Memory B cell (primary cell): ENCODE data around the gene RASSF4.

Experiments used
- ATAC-seq: fragments of 150-1000 bp; cut with Tn5 transposase; 2 replicates; pipeline ENCODE4 v1.10.0; 2021; ENCODE audit warnings: low read depth, mild to moderate bottlenecking, moderate library complexity
- DNase-seq, 2 donors: peaks; one replicate each; pipeline ENCODE4 v3.0.0; 2022; ENCODE audit warnings: low spot score in 2 of 2
- H3K27ac Mint-ChIP-seq: one replicate; pipeline ENCODE4 v1.8.0; 2022; ENCODE audit warnings: mild to moderate bottlenecking, moderate library complexity, mixed read lengths
- H3K27me3 Mint-ChIP-seq: one replicate; pipeline ENCODE4 v1.8.0; 2022; ENCODE audit warnings: mixed read lengths
- H3K36me3 Mint-ChIP-seq: one replicate; pipeline ENCODE4 v1.8.0; 2022; ENCODE audit warnings: mild to moderate bottlenecking, mixed read lengths
- H3K4me1 Mint-ChIP-seq: one replicate; pipeline ENCODE4 v1.8.0; 2022; ENCODE audit warnings: mixed read lengths
- H3K4me3 Mint-ChIP-seq: one replicate; pipeline ENCODE4 v1.8.0; 2022; ENCODE audit warnings: mild to moderate bottlenecking, moderate library complexity, mixed read lengths
- H3K9me3 Mint-ChIP-seq: one replicate; pipeline ENCODE4 v1.8.0; 2022; ENCODE audit warnings: mixed read lengths

RASSF4 gene

GRCh38 chr10:44923611-44924010 lies 36.0 kb upstream of the RASSF4 start:
- H3K9me3 Mint-ChIP-seq, result no peaks in the 10 kb centered on the region
- H3K27ac Mint-ChIP-seq, result no peak overlapping the region
- H3K4me3 Mint-ChIP-seq, result no peak overlapping the region
- H3K36me3 Mint-ChIP-seq, result peaks cover 1% of the 10 kb centered on the region
- ATAC-seq (no peak), DNase-seq (no peak)
- H3K4me1 Mint-ChIP-seq, result no peaks in the 10 kb centered on the region
- peaks cover 8% of the 10 kb centered on the region for H3K27me3 Mint-ChIP-seq

- Mint-ChIP-seq H3K9me3 (no peaks in the 10 kb centered on the region), H3K36me3 (peaks cover 1% of the 10 kb centered on the region), H3K27ac (no peak overlapping the region), H3K27me3 (peaks cover 9% of the 10 kb centered on the region), H3K4me3 (no peak overlapping the region), H3K4me1 (no peaks in the 10 kb centered on the region)
- DNase-seq (no peak), ATAC-seq (no peak)
These were observed 35.2 kb upstream of the RASSF4 start for GRCh38 chr10:44924261-44925040.

- Mint-ChIP-seq H3K27ac (no peak overlapping the region), H3K27me3 (peaks cover 12% of the 10 kb centered on the region), H3K36me3 (peaks cover 1% of the 10 kb centered on the region), H3K4me3 (no peak overlapping the region), H3K4me1 (no peaks in the 10 kb centered on the region), H3K9me3 (no peaks in the 10 kb centered on the region)
- DNase-seq (no peak), ATAC-seq (no peak)
These were observed 34.4 kb upstream of the RASSF4 start for GRCh38 chr10:44925224-44925623.

GRCh38 chr10:44925811-44926750 lies 33.5 kb upstream of the RASSF4 start:
- H3K9me3 Mint-ChIP-seq, result no peaks in the 10 kb centered on the region
- peaks cover 12% of the 10 kb centered on the region for H3K27me3 Mint-ChIP-seq
- H3K4me3 Mint-ChIP-seq, result no peak overlapping the region
- no peaks in the 10 kb centered on the region for H3K4me1 Mint-ChIP-seq
- no peak overlapping the region for H3K27ac Mint-ChIP-seq
- H3K36me3 Mint-ChIP-seq, result peaks cover 1% of the 10 kb centered on the region
- ATAC-seq (no peak), DNase-seq (no peak)

GRCh38 chr10:44926751-44927351 lies 32.8 kb upstream of the RASSF4 start:
- Mint-ChIP-seq H3K9me3 (no peaks in the 10 kb centered on the region), H3K27me3 (peaks cover 14% of the 10 kb centered on the region), H3K4me3 (no peak overlapping the region), H3K36me3 (peaks cover 1% of the 10 kb centered on the region), H3K27ac (no peak overlapping the region), H3K4me1 (no peaks in the 10 kb centered on the region)
- ATAC-seq, result no peak
- DNase-seq, result no peak

GRCh38 chr10:44927352-44927751 lies 32.2 kb upstream of the RASSF4 start:
- Mint-ChIP-seq H3K36me3 (peaks cover 1% of the 10 kb centered on the region), H3K4me1 (no peaks in the 10 kb centered on the region), H3K9me3 (no peaks in the 10 kb centered on the region), H3K27me3 (peaks cover 14% of the 10 kb centered on the region), H3K27ac (no peak overlapping the region), H3K4me3 (no peak overlapping the region)
- no peak for ATAC-seq
- no peak for DNase-seq

- no peak for DNase-seq
- Mint-ChIP-seq H3K9me3 (no peaks in the 10 kb centered on the region), H3K4me3 (no peak overlapping the region), H3K36me3 (no peaks in the 10 kb centered on the region), H3K27ac (no peak overlapping the region), H3K27me3 (peaks cover 14% of the 10 kb centered on the region), H3K4me1 (no peaks in the 10 kb centered on the region)
- ATAC-seq, result no peak
These were observed 31.1 kb upstream of the RASSF4 start for GRCh38 chr10:44928462-44928861.

GRCh38 chr10:44929356-44930255 lies 30.0 kb upstream of the RASSF4 start:
- Mint-ChIP-seq H3K4me3 (no peak overlapping the region), H3K27me3 (peaks cover 11% of the 10 kb centered on the region), H3K36me3 (no peaks in the 10 kb centered on the region), H3K9me3 (no peaks in the 10 kb centered on the region), H3K4me1 (no peaks in the 10 kb centered on the region), H3K27ac (no peak overlapping the region)
- no peak for ATAC-seq
- no peak for DNase-seq

GRCh38 chr10:44930904-44931620 lies 28.5 kb upstream of the RASSF4 start:
- Mint-ChIP-seq H3K4me1 (no peaks in the 10 kb centered on the region), H3K4me3 (no peak overlapping the region), H3K9me3 (no peaks in the 10 kb centered on the region), H3K27me3 (peaks cover 11% of the 10 kb centered on the region), H3K27ac (no peak overlapping the region), H3K36me3 (no peaks in the 10 kb centered on the region)
- ATAC-seq (no peak), DNase-seq (no peak)

GRCh38 chr10:44931621-44932516 lies 27.7 kb upstream of the RASSF4 start:
- H3K27me3 Mint-ChIP-seq, result peaks cover 11% of the 10 kb centered on the region
- no peaks in the 10 kb centered on the region for H3K9me3 Mint-ChIP-seq
- no peaks in the 10 kb centered on the region for H3K36me3 Mint-ChIP-seq
- DNase-seq (no peak), ATAC-seq (no peak)
- H3K4me3 Mint-ChIP-seq, result no peak overlapping the region
- H3K27ac Mint-ChIP-seq, result no peak overlapping the region
- no peaks in the 10 kb centered on the region for H3K4me1 Mint-ChIP-seq

- peak; percentile 96 for ATAC-seq
- DNase-seq, result peak; percentile 81 to 90
- H3K9me3 Mint-ChIP-seq, result no peaks in the 10 kb centered on the region
- peaks cover 11% of the 10 kb centered on the region for H3K27me3 Mint-ChIP-seq
- no peak overlapping the region for H3K27ac Mint-ChIP-seq
- H3K36me3 Mint-ChIP-seq, result no peaks in the 10 kb centered on the region
- H3K4me3 Mint-ChIP-seq, result no peak overlapping the region
- no peaks in the 10 kb centered on the region for H3K4me1 Mint-ChIP-seq
These were observed 26.8 kb upstream of the RASSF4 start for GRCh38 chr10:44932517-44933450.
